Measurements from ENCODE around the gene METTL9. TPM values are rescaled to one million over a fixed set of nuclear protein-coding genes. Genes with fewer than 3 reads are reported as not detected.

METTL9 gene
- total and polyA plus RNA-seq, 2 of the 13 experiments (the other 11 are each of a cell fraction or from before 2014, with no cell fraction given): 123 to 204 TPM

GRCh38 chr16:21685034-21685455 lies 85.7 kb downstream of the METTL9 start (continued):
- peak; percentile 59; the same call in 1 of the 2 replicates for TF ChIP-seq ZNF274 (CRISPR knock-in tag; IDR thresholded peaks at IDR 0.05)
- TF ChIP-seq ZNF329 (CRISPR knock-in tag; IDR thresholded peaks at IDR 0.05; ENCODE audit: low read depth): no peak
- no peak for TF ChIP-seq LBX2 (CRISPR knock-in tag; IDR thresholded peaks at IDR 0.05; ENCODE audit: borderline replicate concordance)
- 0 out of 2 replicates have a peak, but pooled peaks have one; percentile 34 for TF ChIP-seq ZNF318 (CRISPR knock-in tag; IDR thresholded peaks at IDR 0.05)
- no peak for TF ChIP-seq RCOR2 (CRISPR knock-in tag; IDR thresholded peaks at IDR 0.05)
- TF ChIP-seq AHR (CRISPR knock-in tag; IDR thresholded peaks at IDR 0.05): peak; percentile 50; the same call in 1 of the 2 replicates
- no peak for TF ChIP-seq ZSCAN22 (CRISPR knock-in tag; IDR thresholded peaks at IDR 0.05)
- no peak for TF ChIP-seq TBL1XR1 (IDR thresholded peaks at IDR 0.05; ENCODE audit: borderline replicate concordance, low read length, partially characterized antibody)
- TF ChIP-seq IKZF5 (CRISPR knock-in tag; IDR thresholded peaks at IDR 0.05): no peak
- no peak for TF ChIP-seq POGK (CRISPR knock-in tag; conservative IDR thresholded peaks at IDR 0.05)
- TF ChIP-seq U2AF2 (IDR thresholded peaks at IDR 0.05; ENCODE audit: low read depth, low read length): no peak
- no peak for TF ChIP-seq ZNF777 (CRISPR knock-in tag; IDR thresholded peaks at IDR 0.05)
- TF ChIP-seq PAX8 (CRISPR knock-in tag; IDR thresholded peaks at IDR 0.05; ENCODE audit: borderline replicate concordance): no peak
- no peak for TF ChIP-seq ZNF841 (CRISPR knock-in tag; IDR thresholded peaks at IDR 0.05; ENCODE audit: borderline replicate concordance)
- no peak for TF ChIP-seq IRF1 (CRISPR knock-in tag; IDR thresholded peaks at IDR 0.05; ENCODE audit: low read depth)
- TF ChIP-seq ZFYVE20 (CRISPR knock-in tag; IDR thresholded peaks at IDR 0.05; ENCODE audit: borderline replicate concordance, low read depth): no peak
- TF ChIP-seq RBM39 (IDR thresholded peaks at IDR 0.05; ENCODE audit: low read depth, low read length, poor library complexity, severe bottlenecking): no peak
- no peak for TF ChIP-seq ZMAT3 (CRISPR knock-in tag; conservative IDR thresholded peaks at IDR 0.05)

All from HepG2 (cell line).